NB4 (cell line): ENCODE measurements around the gene MYCBPAP.

Experiments
- DNase-seq: peaks from one replicate; pipeline ENCODE4 v3.0.0; 2010; ENCODE audit warnings: low read depth
- H3K4me3 ChIP-seq: one replicate; pipeline ENCODE4 v1.5.1; 2011; ENCODE audit warnings: mild to moderate bottlenecking, low read depth, low read length, moderate library complexity
- MAX ChIP-seq: IDR thresholded peaks from 2 replicates; pipeline ENCODE4 v1.6.1; 2011; ENCODE audit warnings: low read depth, low read length
- MYC ChIP-seq: IDR thresholded peaks from 2 replicates; pipeline ENCODE4 v1.6.1; 2011; ENCODE audit warnings: low read depth, low read length
- POLR2A ChIP-seq: IDR thresholded peaks from 2 replicates; pipeline ENCODE4 v1.6.1; 2011; ENCODE audit warnings: mild to moderate bottlenecking; ENCODE audit not compliant: insufficient read length; ENCODE audit errors: extremely low read depth
- TF ChIP-seq, protein P1 (sequence below): IDR thresholded peaks from one replicate; pipeline ENCODE4 v1.5.1; 2012; ENCODE audit warnings: low read depth, low read length

The MYCBPAP gene

DNA sequence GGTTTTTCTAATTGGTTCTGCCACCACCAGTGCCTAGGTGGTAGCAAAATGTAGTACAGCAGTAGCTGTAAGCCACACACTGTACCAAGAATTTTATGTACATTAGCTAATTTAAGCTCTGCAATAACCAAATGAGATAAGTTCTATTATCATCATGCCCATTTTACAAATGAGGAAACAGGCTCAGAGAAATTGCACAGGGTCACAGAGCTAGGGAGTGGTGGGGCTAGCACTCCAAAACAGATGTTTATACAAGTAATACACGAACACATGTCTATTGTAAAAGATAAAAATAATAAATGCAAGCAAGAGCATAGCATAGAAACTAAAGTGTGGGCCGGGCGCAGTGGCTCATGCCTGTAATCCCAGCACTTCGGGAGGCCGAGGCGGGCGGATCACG lies 16.0 kb upstream of the MYCBPAP start:
- TF ChIP-seq POLR2A = no peak
- TF ChIP-seq MAX = no peak
- TF ChIP-seq MYC = no peak
- TF ChIP-seq, protein P1, sequence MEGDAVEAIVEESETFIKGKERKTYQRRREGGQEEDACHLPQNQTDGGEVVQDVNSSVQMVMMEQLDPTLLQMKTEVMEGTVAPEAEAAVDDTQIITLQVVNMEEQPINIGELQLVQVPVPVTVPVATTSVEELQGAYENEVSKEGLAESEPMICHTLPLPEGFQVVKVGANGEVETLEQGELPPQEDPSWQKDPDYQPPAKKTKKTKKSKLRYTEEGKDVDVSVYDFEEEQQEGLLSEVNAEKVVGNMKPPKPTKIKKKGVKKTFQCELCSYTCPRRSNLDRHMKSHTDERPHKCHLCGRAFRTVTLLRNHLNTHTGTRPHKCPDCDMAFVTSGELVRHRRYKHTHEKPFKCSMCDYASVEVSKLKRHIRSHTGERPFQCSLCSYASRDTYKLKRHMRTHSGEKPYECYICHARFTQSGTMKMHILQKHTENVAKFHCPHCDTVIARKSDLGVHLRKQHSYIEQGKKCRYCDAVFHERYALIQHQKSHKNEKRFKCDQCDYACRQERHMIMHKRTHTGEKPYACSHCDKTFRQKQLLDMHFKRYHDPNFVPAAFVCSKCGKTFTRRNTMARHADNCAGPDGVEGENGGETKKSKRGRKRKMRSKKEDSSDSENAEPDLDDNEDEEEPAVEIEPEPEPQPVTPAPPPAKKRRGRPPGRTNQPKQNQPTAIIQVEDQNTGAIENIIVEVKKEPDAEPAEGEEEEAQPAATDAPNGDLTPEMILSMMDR = no peak
- DNase-seq = no peak
- H3K4me3 ChIP-seq = no peak overlapping the region

DNA sequence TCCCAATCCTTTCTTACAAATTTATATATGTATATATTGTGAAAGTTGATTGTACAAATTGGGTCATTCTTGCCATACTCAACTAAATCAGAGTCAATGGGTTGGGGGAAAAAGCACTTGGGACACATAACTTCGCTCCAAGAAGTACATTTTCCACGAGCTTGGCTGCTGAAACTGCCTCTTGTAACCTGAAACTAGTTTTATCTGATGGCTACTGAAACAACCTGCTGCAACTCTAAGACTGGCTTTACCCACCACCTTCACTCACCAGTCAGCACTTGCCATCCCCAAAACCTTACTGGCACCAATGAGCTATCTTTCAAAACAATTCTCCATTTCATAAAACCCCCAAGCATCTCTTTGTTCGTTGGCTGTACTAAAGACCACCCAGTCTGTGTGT lies 14.5 kb upstream of the MYCBPAP start:
- TF ChIP-seq MYC = no peak
- TF ChIP-seq, protein P1 = no peak
- no peak for TF ChIP-seq MAX
- no peak for TF ChIP-seq POLR2A
- no peak for DNase-seq
- no peak overlapping the region for H3K4me3 ChIP-seq

DNA sequence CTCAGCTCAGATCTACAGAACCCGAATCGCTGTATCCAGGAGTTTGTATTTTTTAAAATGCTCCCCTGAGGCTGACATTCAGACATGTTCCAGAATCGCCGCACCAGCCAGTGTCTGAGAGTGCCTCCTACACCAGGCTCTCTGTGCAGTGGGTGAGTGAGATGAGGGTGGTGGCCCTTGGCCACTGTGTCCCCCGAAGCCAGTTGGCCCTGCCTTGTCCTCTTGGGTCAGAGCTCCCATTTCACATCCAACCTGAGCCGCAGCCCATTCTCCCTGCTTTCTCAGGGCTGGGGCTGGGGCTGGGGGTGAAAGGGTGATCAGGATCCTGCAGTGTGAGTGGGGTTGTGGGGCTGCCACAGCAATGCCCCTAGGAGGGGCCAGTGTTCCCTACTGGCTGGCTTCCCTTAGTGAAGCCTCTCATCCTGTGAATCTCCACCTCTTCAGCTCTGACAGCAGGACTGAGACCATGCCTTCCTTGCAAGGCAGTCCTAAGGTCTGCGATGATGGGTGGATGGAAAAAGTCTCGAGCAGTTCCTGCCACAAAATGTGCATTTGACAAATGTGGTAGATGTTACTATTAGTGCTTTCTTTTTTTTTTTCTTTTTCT lies 12.9 kb upstream of the MYCBPAP start:
- DNase-seq = no peak
- no peak for TF ChIP-seq POLR2A
- TF ChIP-seq MYC = no peak
- TF ChIP-seq, protein P1 = no peak
- TF ChIP-seq MAX = no peak
- H3K4me3 ChIP-seq = no peak overlapping the region

GRCh38 chr17:50495918-50496317 lies 12.3 kb upstream of the MYCBPAP start:
- H3K4me3 ChIP-seq = no peak overlapping the region
- TF ChIP-seq, protein P1 = no peak
- TF ChIP-seq MYC (no peak), MAX (no peak), POLR2A (no peak)
- DNase-seq = no peak

GRCh38 chr17:50498021-50498874 lies 10.0 kb upstream of the MYCBPAP start:
- H3K4me3 ChIP-seq = no peak overlapping the region
- TF ChIP-seq, protein P1 = no peak
- TF ChIP-seq POLR2A = no peak
- TF ChIP-seq MYC = no peak
- no peak for TF ChIP-seq MAX
- DNase-seq = no peak
